GM10248 (cell line): Measurements from ENCODE around the gene EFEMP2.
"Not testable (repeated sequence)": the region's sequence is repeated elsewhere in the genome, so short reads cannot be mapped to it uniquely, and the experiment has no call there.

ENCODE experiments used
- CTCF ChIA-PET: fragments of 300-600 bp; sonication (Branson Sonifier 250); formaldehyde crosslinking; extraction: SDS; loops from one replicate; lab custom pipeline; 2021; ENCODE audit warnings: antibody characterized with exemption; lab: Yijun Ruan, JAX
- POLR2A ChIA-PET: fragments of 350-650 bp; sonication (Branson Sonifier 250); formaldehyde crosslinking; extraction: SDS; loops from one replicate; lab custom pipeline; 2020; ENCODE audit warnings: antibody characterized with exemption; lab: Yijun Ruan, JAX
- DNase-seq: peaks from one replicate; pipeline ENCODE4 v3.0.0; 2012; ENCODE audit errors: extremely low spot score
- TF ChIP-seq, protein P1 (sequence below): IDR thresholded peaks from 2 replicates; pipeline ENCODE4 v1.5.1; 2012; ENCODE audit warnings: mild to moderate bottlenecking, low read depth; ENCODE audit errors: extremely low read depth, missing control alignments, control extremely low read depth

The EFEMP2 gene

DNA sequence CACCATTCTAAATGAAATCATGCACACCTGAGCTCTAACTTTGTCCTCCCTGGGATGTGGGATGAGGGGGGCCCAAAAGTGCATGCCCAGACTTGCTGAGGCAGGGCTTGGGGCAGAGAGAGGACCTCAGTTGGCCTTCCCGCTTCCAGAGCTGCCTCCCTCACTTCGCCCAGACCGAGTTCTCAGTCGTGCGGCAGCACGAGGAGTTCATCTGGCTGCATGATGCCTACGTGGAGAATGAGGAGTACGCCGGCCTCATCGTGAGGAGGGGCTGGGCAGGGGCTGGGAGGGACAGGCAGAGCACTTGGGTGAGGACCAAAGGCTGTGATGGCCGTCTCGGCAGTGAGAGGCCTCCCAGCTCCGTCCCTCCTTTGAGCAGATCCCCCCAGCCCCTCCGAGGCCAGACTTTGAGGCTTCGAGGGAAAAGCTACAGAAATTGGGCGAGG lies 22.8 kb downstream of the EFEMP2 start:
- no peak for DNase-seq
- ChIA-PET POLR2A (interaction anchor here (0.6 to 1.7 kb wide), 4 partner anchors 9 to 47 kb away, joined by 3 to 5 read pairs (median 3); no protein-coding TSS in a partner anchor), CTCF (interaction anchor here (1.2 to 5.1 kb wide), 6 partner anchors 10 to 224 kb away, joined by 5 to 29 read pairs (median 8); partner anchors contain the start of genes FIBP and MUS81)
- TF ChIP-seq, protein P1, sequence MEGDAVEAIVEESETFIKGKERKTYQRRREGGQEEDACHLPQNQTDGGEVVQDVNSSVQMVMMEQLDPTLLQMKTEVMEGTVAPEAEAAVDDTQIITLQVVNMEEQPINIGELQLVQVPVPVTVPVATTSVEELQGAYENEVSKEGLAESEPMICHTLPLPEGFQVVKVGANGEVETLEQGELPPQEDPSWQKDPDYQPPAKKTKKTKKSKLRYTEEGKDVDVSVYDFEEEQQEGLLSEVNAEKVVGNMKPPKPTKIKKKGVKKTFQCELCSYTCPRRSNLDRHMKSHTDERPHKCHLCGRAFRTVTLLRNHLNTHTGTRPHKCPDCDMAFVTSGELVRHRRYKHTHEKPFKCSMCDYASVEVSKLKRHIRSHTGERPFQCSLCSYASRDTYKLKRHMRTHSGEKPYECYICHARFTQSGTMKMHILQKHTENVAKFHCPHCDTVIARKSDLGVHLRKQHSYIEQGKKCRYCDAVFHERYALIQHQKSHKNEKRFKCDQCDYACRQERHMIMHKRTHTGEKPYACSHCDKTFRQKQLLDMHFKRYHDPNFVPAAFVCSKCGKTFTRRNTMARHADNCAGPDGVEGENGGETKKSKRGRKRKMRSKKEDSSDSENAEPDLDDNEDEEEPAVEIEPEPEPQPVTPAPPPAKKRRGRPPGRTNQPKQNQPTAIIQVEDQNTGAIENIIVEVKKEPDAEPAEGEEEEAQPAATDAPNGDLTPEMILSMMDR = no peak

DNA sequence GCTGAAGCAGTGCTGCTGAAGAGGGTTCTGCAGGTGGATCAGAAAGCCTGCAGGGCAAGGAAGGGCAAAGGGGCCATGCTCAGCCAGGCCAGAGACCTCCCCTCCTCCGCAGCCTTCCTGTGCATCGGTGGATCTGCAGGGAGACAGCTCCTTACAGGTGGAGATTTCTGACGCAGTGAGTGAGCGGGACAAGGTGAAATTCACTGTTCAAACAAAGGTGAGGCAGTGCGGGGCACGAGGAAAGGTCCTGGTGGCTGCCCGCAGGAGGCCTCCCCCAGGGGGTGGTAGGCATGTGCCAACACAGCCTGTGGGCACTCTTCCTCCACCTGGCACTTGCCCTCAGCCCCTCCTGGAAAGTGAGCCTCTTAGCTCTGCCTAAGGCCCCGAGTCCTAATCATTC lies 23.2 kb downstream of the EFEMP2 start:
- POLR2A ChIA-PET = interaction anchor here (0.6 to 1.7 kb wide), 3 partner anchors 9 to 20 kb away, joined by 3 to 5 read pairs (median 3); no protein-coding TSS in a partner anchor
- CTCF ChIA-PET = interaction anchor here (1.2 to 5.1 kb wide), 6 partner anchors 10 to 224 kb away, joined by 5 to 29 read pairs (median 8); partner anchors contain the start of genes FIBP and MUS81
- TF ChIP-seq, protein P1 = no peak
- no peak for DNase-seq

DNA sequence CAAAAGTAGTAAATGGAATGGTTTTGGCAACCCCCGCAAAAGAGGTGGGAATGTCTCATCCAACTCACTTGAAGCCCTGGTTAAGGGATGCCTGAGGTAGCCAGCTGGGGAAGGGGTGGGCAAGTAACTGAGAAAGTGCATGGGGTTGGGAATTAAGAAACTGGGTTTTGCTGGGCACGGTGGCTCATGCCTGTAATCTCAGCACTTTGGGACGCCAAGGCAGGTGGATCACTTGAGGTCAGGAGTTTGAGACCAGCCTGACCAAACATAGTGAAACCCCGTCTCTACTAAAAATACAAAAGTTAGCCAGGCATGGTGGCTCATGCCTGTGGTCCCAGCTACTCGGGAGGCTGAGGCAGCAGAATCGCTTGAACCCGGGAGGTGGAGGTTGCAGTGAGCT lies 23.9 kb downstream of the EFEMP2 start:
- POLR2A ChIA-PET = interaction anchor here (0.7 to 1.7 kb wide), 5 partner anchors 10 to 265 kb away, joined by 3 to 7 read pairs (median 4); no protein-coding TSS in a partner anchor

DNA sequence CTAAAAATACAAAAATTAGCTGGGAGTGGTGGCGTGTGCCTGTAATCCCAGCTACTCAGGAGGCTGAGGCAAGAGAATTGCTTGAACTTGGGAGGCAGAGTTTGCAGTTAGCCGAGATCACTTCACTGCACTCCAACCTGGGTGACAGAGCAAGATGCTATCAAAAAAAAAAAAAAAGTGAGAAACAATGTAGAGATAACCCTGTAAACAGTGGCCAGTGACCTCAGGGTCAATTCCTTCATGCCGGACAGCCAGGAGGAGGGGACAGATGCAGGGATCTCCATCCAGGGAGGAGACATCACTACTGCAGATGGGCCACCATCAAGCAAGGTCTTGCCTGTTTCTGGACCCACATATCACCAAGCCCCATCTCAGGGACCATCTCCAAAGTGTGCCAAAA lies 24.9 kb downstream of the EFEMP2 start:
- CTCF ChIA-PET = interaction anchor here (1.2 to 3.8 kb wide), 5 partner anchors 16 to 137 kb away, joined by 4 to 20 read pairs (median 7); partner anchors contain the start of gene FIBP
- POLR2A ChIA-PET = interaction anchor here (0.6 to 1.7 kb wide), 6 partner anchors 9 to 121 kb away, joined by 3 to 7 read pairs (median 4); no protein-coding TSS in a partner anchor
- TF ChIP-seq, protein P1 = no peak
- no peak for DNase-seq

More for the DNA sequence above, 23.9 kb downstream of the EFEMP2 start:
- DNase-seq = not testable (repeated sequence)
- CTCF ChIA-PET = interaction anchor here (1.9 to 3.8 kb wide), 3 partner anchors 11 to 40 kb away, joined by 7 to 20 read pairs (median 9); partner anchors contain the start of genes FIBP and MUS81

DNA sequence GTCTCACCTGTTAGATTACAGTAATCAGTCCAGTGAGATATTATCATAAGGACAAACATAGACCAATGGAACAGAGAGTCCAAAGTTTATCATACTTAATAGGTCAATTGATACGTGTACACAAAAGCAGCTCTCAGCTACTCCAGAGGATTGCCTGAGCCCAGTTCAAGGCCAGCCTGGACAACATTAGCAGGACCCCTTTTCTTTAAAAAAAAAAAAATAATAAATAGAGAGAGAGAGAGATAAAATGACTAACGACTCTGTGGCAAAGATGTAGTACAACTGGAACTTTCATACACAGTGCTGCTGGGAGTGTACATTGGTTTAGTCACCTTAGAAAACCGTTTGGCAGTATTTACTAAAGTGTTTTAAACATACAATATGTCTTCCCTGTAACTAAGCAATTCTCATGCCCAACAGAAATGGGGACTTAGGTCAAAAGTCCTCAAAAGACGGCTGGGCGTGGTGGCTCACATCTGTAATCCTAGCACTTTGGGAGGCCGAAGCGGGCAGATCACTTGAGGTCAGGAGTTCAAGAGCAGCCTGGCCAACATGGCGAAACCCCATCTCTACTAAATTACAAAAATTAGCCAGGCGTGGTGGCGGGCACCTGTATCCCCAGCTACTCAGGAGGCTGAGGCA lies 28.2 kb downstream of the EFEMP2 start:
- POLR2A ChIA-PET = interaction anchor here (0.7 kb wide), 2 partner anchors 10 to 40 kb away, joined by 6 to 10 read pairs; no protein-coding TSS in a partner anchor
- DNase-seq = no peak
- TF ChIP-seq, protein P1 = no peak
- CTCF ChIA-PET = interaction anchor here (1.2 to 3.3 kb wide), 4 partner anchors 8 to 65 kb away, joined by 4 to 16 read pairs (median 4); no protein-coding TSS in a partner anchor

DNA sequence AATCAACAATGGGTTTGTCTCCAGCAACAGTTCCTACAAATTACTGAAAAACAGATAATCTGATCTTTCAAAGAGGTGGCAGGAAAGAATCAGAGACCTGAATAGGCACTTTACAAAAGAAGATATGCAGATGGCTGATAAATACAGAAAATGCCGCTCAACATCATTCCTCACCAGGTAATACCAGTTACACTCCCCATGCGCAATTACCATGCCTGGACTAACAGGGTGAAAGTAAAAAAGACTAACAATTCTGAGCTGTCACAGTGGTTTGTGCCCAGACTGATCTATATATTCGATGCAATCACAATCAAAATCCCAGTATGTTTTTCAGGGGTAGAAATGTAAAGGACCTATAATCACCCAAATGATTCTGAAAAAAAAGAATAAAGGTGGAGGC lies 28.8 kb downstream of the EFEMP2 start:
- POLR2A ChIA-PET = interaction anchor here (0.7 kb wide), 1 partner anchor 40 kb away, joined by 6 read pairs; no protein-coding TSS in a partner anchor
- TF ChIP-seq, protein P1 = no peak
- DNase-seq = no peak
- CTCF ChIA-PET = interaction anchor here (1.2 to 1.8 kb wide), 3 partner anchors 8 to 35 kb away, joined by 4 read pairs; no protein-coding TSS in a partner anchor

DNA sequence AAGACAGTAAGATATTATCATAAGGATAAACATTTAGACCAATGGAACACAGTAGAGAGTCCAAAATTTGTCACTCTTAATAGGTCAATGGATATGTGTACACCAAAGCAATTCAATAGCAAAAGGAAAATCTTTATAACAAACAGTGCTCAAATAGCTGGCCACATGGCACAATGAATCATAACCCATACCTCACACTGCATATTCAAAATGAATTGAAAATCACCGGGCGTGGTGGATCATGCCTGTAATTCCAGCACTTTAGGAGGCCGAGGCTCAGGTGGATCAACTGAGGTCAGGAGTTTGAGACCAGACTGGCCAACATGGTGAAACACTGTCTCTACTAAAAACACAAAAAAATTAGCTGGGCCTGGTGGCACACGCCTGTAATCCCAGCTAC lies 30.5 kb downstream of the EFEMP2 start:
- CTCF ChIA-PET = no interaction called here
- DNase-seq = no peak
- POLR2A ChIA-PET = no interaction called here
- TF ChIP-seq, protein P1 = no peak
